PC-3 (cell line): ENCODE measurements around the gene YES1. TPM values are rescaled to one million over a fixed set of nuclear protein-coding genes. Genes with fewer than 3 reads are reported as not detected.

Source experiments
- ATAC-seq: fragments of 200-7000 bp; cut with Tn5 transposase; 2 replicates; pipeline ENCODE4 v1.9.1; 2020; ENCODE audit warnings: mild to moderate bottlenecking, moderate library complexity
- BruUV-seq: library from RNA; stranded (reverse); fragments of 400-500 nt; replicated peaks from 2 replicates; lab custom pipeline; 2021; lab: Mats Ljungman, UMichigan
- CTCF ChIA-PET: fragments of 300-600 bp; sonication (Branson Sonifier 250); formaldehyde crosslinking; loops from one replicate; lab custom pipeline; 2022; ENCODE audit warnings: antibody characterized with exemption; lab: Charles Lee
- POLR2A ChIA-PET: fragments of 300-600 bp; sonication (Branson Sonifier 250); formaldehyde crosslinking; loops from one replicate; lab custom pipeline; 2022; ENCODE audit warnings: antibody characterized with exemption; ENCODE audit not compliant: unreplicated experiment; lab: Charles Lee
- DNase-seq: peaks from one replicate; pipeline ENCODE4 v3.0.0-alpha.2; 2015
- H2AFZ ChIP-seq: fragments of 300-600 bp; sonication (generic); 2 replicates; pipeline ENCODE4 v1.6.0; 2016; ENCODE audit warnings: antibody characterized with exemption, low read length
- H3F3A ChIP-seq: fragments of 300-600 bp; sonication (generic); one replicate; pipeline ENCODE4 v1.6.0; 2017; ENCODE audit warnings: antibody characterized with exemption, low read length, control low read depth, mild to moderate bottlenecking; ENCODE audit not compliant: unreplicated experiment
- H3K27ac ChIP-seq: fragments of 300-600 bp; sonication (generic); 2 replicates; pipeline ENCODE4 v1.5.1; 2016; ENCODE audit warnings: mild to moderate bottlenecking, low read length
- H3K27me3 ChIP-seq: fragments of 300-600 bp; sonication (generic); 2 replicates; pipeline ENCODE4 v1.6.1; 2016; ENCODE audit warnings: low read length, mixed read lengths
- H3K36me3 ChIP-seq: fragments of 300-600 bp; sonication (generic); 2 replicates; pipeline ENCODE4 v1.6.1; 2016; ENCODE audit warnings: low read depth, mixed run types, low read length, mixed read lengths
- H3K4me1 ChIP-seq: fragments of 300-600 bp; sonication (generic); 2 replicates; pipeline ENCODE4 v1.5.1; 2016; ENCODE audit warnings: low read length; ENCODE audit not compliant: insufficient read depth
- H3K4me2 ChIP-seq: fragments of 300-600 bp; sonication (generic); 2 replicates; pipeline ENCODE4 v1.6.0; 2016; ENCODE audit warnings: low read length
- H3K4me3 ChIP-seq: fragments of 300-600 bp; sonication (generic); 2 replicates; pipeline ENCODE4 v1.5.1; 2016; ENCODE audit warnings: mild to moderate bottlenecking, low read length, mixed read lengths
- H3K79me2 ChIP-seq: fragments of 300-600 bp; sonication (generic); 2 replicates; pipeline ENCODE4 v1.6.1; 2017; ENCODE audit warnings: low read length, mixed read lengths
- H3K9ac ChIP-seq: fragments of 300-600 bp; sonication (generic); 2 replicates; pipeline ENCODE4 v1.6.0; 2016; ENCODE audit warnings: mild to moderate bottlenecking, low read length
- H3K9me2 ChIP-seq: fragments of 300-600 bp; sonication (generic); replicated peaks from 2 replicates; pipeline ENCODE4 v1.6.1; 2016; ENCODE audit warnings: mixed run types, low read length, mixed read lengths
- H3K9me3 ChIP-seq: fragments of 300-600 bp; sonication (generic); 2 replicates; pipeline ENCODE4 v1.6.1; 2016; ENCODE audit warnings: low read length, mixed read lengths
- H4K20me1 ChIP-seq: fragments of 300-600 bp; sonication (generic); 2 replicates; pipeline ENCODE4 v1.6.1; 2016; ENCODE audit warnings: low read length, mixed read lengths
- CTCF ChIP-seq: fragments of 300-600 bp; sonication (generic); conservative IDR thresholded peaks from 2 replicates; pipeline ENCODE4 v1.5.1; 2017; ENCODE audit warnings: antibody characterized with exemption, low read depth, mild to moderate bottlenecking, low read length
- EZH2 ChIP-seq: fragments of 300-600 bp; sonication (generic); IDR thresholded peaks from one replicate; pipeline ENCODE4 v1.6.1; 2017; ENCODE audit warnings: antibody characterized with exemption, mild to moderate bottlenecking, low read length; ENCODE audit not compliant: unreplicated experiment
- EZH2phosphoT487 ChIP-seq: fragments of 300-600 bp; sonication (generic); IDR thresholded peaks from 2 replicates; pipeline ENCODE4 v1.6.1; 2018; ENCODE audit warnings: mild to moderate bottlenecking, antibody characterized with exemption, low read length, borderline replicate concordance
- intact Hi-C: fragments of 100-400 bp; cut with micrococcal nuclease; formaldehyde crosslinking; loops from 2 replicates; pipeline ENCODE4 v1.9.0; 2023
- total RNA-seq: library from RNA; depleted of rRNA; stranded (reverse); fragments of >200 nt; gene quantifications from 2 replicates; pipeline ENCODE4 v1.2.3, GENCODE V29; 2014

YES1 gene
- total RNA-seq, 1 experiment from 2014 or later: 73.5 TPM

DNA sequence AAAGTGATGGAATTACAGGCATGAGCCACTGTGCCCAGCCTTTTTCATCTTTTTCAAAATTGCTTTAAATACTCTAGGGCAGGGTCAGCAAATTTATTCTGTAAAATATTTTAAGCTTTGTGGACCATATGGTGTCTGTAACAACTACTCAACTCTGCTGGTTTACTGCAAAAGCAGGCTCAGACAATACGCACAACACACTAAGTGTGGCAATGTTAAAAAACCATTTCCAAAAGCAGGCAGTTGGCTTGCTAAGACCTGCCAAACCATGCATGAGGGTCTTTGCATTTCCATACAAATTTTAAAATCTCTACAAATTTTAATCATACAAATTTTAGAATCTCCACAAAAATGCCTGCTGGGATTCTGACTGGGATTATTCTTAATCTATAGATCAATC lies 44.1 kb downstream of the YES1 start:
- ChIA-PET CTCF (no interaction called here), POLR2A (no interaction called here)
- H2AFZ ChIP-seq: no peak overlapping the region
- H3F3A ChIP-seq: no peaks in the 10 kb centered on the region
- no peak for DNase-seq
- H3K4me2 ChIP-seq: no peak overlapping the region
- TF ChIP-seq EZH2 (no peak), EZH2phosphoT487 (no peak), CTCF (no peak)
- no peaks in the 10 kb centered on the region for H3K9me2 ChIP-seq
- H3K9ac ChIP-seq: no peak overlapping the region
- H3K79me2 ChIP-seq: no peaks in the 10 kb centered on the region; the same call in 1 of the 2 replicates
- H3K36me3 ChIP-seq: no peaks in the 10 kb centered on the region
- no peak for ATAC-seq
- intact Hi-C loops: no loop called here
- no peak overlapping the region for H3K27ac ChIP-seq
- no peaks in the 10 kb centered on the region for H3K9me3 ChIP-seq
- no peak overlapping the region for H3K4me3 ChIP-seq
- no peaks in the 10 kb centered on the region for H3K27me3 ChIP-seq
- peaks cover 12% of the 10 kb centered on the region; the same call in 1 of the 2 replicates for H4K20me1 ChIP-seq
- no TSS peak for BruUV-seq
- H3K4me1 ChIP-seq: 0 out of 2 replicates have a peak, but pooled peaks cover 4% of the 10 kb centered on the region

DNA sequence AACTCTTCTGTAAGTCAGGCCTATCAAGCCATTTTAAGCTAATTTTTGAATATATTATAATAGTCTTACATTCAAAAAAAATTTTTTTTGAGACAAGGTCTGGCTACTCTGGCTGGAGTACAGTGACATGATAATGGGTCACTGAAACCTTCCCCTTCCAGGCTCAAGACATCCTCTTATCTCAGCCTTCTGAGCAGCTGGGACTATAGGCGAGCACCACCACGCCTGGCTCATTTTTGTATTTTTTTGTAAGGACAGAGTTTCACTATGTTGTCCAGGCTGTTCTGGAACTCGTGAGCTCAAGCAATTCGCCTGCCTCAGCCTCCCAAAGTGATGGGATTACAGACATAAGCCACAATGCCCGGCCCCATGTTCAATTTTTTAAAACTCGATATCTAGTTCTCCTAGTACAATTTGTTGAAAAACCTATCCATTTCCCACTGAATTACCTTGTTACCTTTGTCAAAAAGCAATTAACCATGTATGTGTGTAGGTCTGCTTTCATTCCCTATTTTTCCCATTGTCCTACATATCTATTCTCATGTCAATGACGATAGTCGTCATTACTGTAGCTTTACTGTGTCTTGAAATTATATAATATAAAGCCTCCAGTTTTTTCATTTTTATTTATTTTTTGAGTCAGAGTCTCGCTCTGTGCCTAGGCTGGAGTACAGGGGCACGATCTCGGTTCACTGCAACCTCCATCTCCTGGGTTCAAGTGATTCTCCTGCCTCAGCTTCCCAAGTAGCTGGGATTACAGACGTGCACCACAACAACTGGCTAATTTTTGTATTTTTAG lies 44.8 kb downstream of the YES1 start:
- Histone ChIP-seq H3K27ac (no peak overlapping the region), H3K9me2 (no peaks in the 10 kb centered on the region), H3K4me1 (0 out of 2 replicates have a peak, but pooled peaks cover 4% of the 10 kb centered on the region), H3K36me3 (no peaks in the 10 kb centered on the region), H3K9ac (no peak overlapping the region), H3K27me3 (no peaks in the 10 kb centered on the region), H4K20me1 (peaks cover 12% of the 10 kb centered on the region; the same call in 1 of the 2 replicates), H3K79me2 (peaks cover 5% of the 10 kb centered on the region; the same call in 1 of the 2 replicates), H3K9me3 (no peaks in the 10 kb centered on the region), H3K4me3 (no peak overlapping the region), H2AFZ (no peak overlapping the region), H3K4me2 (no peak overlapping the region), H3F3A (no peaks in the 10 kb centered on the region)
- intact Hi-C loops: no loop called here
- ChIA-PET POLR2A (no interaction called here), CTCF (no interaction called here)
- ATAC-seq (no peak), DNase-seq (no peak)
- TF ChIP-seq CTCF (no peak), EZH2phosphoT487 (no peak), EZH2 (no peak)
- BruUV-seq: no TSS peak

DNA sequence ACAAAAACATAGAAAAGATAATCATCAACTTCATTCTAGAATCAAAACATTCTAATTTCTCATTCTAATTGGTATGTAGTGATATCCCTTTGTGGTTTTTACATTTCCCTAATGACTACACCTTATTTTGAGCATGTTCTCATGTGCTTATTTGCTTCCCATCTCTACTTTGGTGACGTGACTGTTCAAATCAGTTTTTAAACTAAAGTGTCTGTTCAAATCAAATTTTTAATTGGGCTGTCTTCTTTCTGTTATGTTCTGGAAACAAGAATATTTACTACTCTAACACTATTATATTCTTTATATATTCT lies 45.5 kb downstream of the YES1 start:
- Histone ChIP-seq H3K4me1 (0 out of 2 replicates have a peak, but pooled peaks cover 4% of the 10 kb centered on the region), H3K27ac (no peak overlapping the region), H3F3A (no peaks in the 10 kb centered on the region), H3K4me3 (no peak overlapping the region), H3K36me3 (no peaks in the 10 kb centered on the region), H3K27me3 (no peaks in the 10 kb centered on the region), H3K79me2 (peaks cover 7% of the 10 kb centered on the region; the same call in 1 of the 2 replicates), H2AFZ (no peak overlapping the region), H3K9me3 (no peaks in the 10 kb centered on the region), H3K4me2 (no peak overlapping the region), H3K9ac (no peak overlapping the region), H4K20me1 (peaks cover 12% of the 10 kb centered on the region; the same call in 1 of the 2 replicates), H3K9me2 (no peaks in the 10 kb centered on the region)
- no TSS peak for BruUV-seq
- POLR2A ChIA-PET: no interaction called here
- DNase-seq: no peak
- TF ChIP-seq EZH2: no peak
- CTCF ChIA-PET: no interaction called here
- intact Hi-C loops: no loop called here
- ATAC-seq: no peak
